ENCODE data around the gene NPB. TPM values are rescaled to one million over a fixed set of nuclear protein-coding genes. Genes with fewer than 3 reads are reported as not detected.

The NPB gene
- total RNA-seq, 1 donor from 2014 or later, result 0.26 TPM

- FAIRE-seq (no peak), DNase-seq (ENCODE audit: low read depth) (peak; percentile 48)
- TF ChIP-seq CTCF (IDR thresholded peaks at IDR 0.05; ENCODE audit: insufficient read depth, low read length, severe bottlenecking), result no peak
- no peak overlapping the region for H3K4me3 ChIP-seq (ENCODE audit: low read depth, low read length)
- no peaks in the 10 kb centered on the region for H3K27me3 ChIP-seq (ENCODE audit: control insufficient read depth, insufficient read depth, low read length)
- peaks cover 51% of the 10 kb centered on the region for H3K36me3 ChIP-seq (ENCODE audit: control insufficient read depth, insufficient read depth, low read length)
These were observed 10.6 kb downstream of the NPB start for GRCh38 chr17:81912441-81913309.

- Histone ChIP-seq H3K36me3 (ENCODE audit: control insufficient read depth, insufficient read depth, low read length) (peaks cover 45% of the 10 kb centered on the region), H3K4me3 (ENCODE audit: low read depth, low read length) (no peak overlapping the region), H3K27me3 (ENCODE audit: control insufficient read depth, insufficient read depth, low read length) (no peaks in the 10 kb centered on the region)
- no peak for TF ChIP-seq CTCF (IDR thresholded peaks at IDR 0.05; ENCODE audit: insufficient read depth, low read length, severe bottlenecking)
- FAIRE-seq, result no peak
- DNase-seq (ENCODE audit: low read depth), result no peak
These were observed 11.5 kb downstream of the NPB start for GRCh38 chr17:81913394-81914102.

DNA sequence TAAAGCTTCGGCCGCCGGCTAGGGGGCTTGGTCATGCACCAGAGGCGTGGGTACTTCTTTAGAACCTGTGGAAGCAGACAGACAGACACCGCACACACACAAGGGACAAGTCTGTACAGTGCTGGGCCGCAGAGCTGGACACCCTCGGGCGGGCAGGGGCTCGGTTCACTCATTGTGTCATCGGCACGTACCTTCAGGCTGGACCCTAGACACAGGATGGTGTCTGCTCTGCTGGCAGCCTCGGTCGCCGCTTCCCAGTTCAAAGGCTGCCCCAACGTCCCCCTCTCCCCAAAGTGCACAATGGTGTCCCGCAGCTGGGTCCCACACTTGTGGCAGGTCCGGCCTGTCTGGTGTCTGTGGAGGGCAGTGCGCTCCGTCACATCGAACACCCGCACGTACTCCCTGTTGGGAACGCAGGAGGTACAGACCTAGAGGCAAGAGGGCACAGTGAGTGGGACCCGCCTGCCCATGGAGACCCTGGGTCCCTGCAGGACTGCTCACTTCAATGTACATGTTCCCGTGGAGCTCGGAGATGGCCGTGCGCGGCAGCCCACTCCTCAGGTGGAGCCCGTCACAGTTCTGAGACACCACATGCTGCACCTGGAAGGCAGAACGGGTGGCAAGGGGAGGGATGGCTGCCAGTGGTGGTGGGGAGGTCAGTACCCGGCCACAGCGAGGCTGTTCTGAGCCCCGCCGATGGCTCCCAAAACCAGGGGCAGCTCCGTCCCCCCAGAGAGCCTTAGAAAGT lies 12.2 kb downstream of the NPB start:
- Histone ChIP-seq H3K36me3 (ENCODE audit: control insufficient read depth, insufficient read depth, low read length) (peaks cover 38% of the 10 kb centered on the region), H3K4me3 (ENCODE audit: low read depth, low read length) (no peak overlapping the region), H3K27me3 (ENCODE audit: control insufficient read depth, insufficient read depth, low read length) (no peaks in the 10 kb centered on the region)
- TF ChIP-seq CTCF (IDR thresholded peaks at IDR 0.05; ENCODE audit: insufficient read depth, low read length, severe bottlenecking), result no peak
- FAIRE-seq (no peak), DNase-seq (ENCODE audit: low read depth) (no peak)

DNA sequence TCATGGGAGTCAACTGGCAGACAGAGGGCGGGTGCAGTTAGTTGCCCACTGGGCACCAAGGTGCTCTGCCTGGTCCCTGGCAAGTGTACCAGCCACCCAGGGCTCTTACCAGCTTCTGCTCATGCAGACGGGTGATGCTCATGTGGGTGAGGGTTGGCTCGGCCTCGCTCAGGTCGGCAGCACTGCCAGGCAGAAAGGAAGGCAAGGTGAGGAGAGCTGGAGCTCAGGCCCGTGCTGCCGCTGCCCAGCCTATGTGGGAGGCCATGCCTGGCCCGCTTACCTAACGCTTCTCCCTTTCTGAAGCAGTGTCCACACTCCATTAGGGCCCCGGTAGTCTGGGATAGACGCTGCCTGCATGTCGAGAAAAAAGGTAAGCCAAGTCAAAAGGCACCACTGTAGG lies 13.3 kb downstream of the NPB start:
- Histone ChIP-seq H3K36me3 (ENCODE audit: control insufficient read depth, insufficient read depth, low read length) (peaks cover 39% of the 10 kb centered on the region), H3K4me3 (ENCODE audit: low read depth, low read length) (no peak overlapping the region), H3K27me3 (ENCODE audit: control insufficient read depth, insufficient read depth, low read length) (no peaks in the 10 kb centered on the region)
- no peak for TF ChIP-seq CTCF (IDR thresholded peaks at IDR 0.05; ENCODE audit: insufficient read depth, low read length, severe bottlenecking)
- no peak for DNase-seq (ENCODE audit: low read depth)
- no peak for FAIRE-seq

- DNase-seq (ENCODE audit: low read depth) (peak; percentile 84), FAIRE-seq (no peak)
- H3K36me3 ChIP-seq (ENCODE audit: control insufficient read depth, insufficient read depth, low read length), result peaks cover 45% of the 10 kb centered on the region
- H3K4me3 ChIP-seq (ENCODE audit: low read depth, low read length), result peak overlapping the region; percentile 46
- no peak for TF ChIP-seq CTCF (IDR thresholded peaks at IDR 0.05; ENCODE audit: insufficient read depth, low read length, severe bottlenecking)
- no peaks in the 10 kb centered on the region for H3K27me3 ChIP-seq (ENCODE audit: control insufficient read depth, insufficient read depth, low read length)
These were observed 14.4 kb downstream of the NPB start for GRCh38 chr17:81916234-81917001.
